DOHH2 (cell line): Measurements from ENCODE around the gene ZMYM1.

ENCODE experiments used
- H3F3A ChIP-seq: fragments of 200-600 bp; sonication (generic), shearing (Covaris generic); 2 replicates; pipeline ENCODE4 v1.6.0; 2016; ENCODE audit warnings: antibody characterized with exemption, mild to moderate bottlenecking; ENCODE audit not compliant: control insufficient read depth, insufficient read depth
- H3K27ac ChIP-seq: fragments of 200-600 bp; sonication (generic); 2 replicates; pipeline ENCODE4 v1.5.1; 2014; ENCODE audit warnings: low read depth, mild to moderate bottlenecking, low read length, moderate library complexity
- H3K27me3 ChIP-seq: fragments of 200-600 bp; sonication (generic); 2 replicates; pipeline ENCODE4 v1.6.1; 2014; ENCODE audit warnings: mild to moderate bottlenecking, low read length, mixed read lengths; ENCODE audit not compliant: control insufficient read depth
- H3K36me3 ChIP-seq: fragments of 200-600 bp; sonication (generic); 2 replicates; pipeline ENCODE4 v1.6.1; 2014; ENCODE audit warnings: mild to moderate bottlenecking, low read length, moderate library complexity, mixed read lengths; ENCODE audit not compliant: control insufficient read depth
- H3K4me1 ChIP-seq: fragments of 200-600 bp; sonication (generic); 2 replicates; pipeline ENCODE4 v1.6.1; 2014; ENCODE audit warnings: mild to moderate bottlenecking, low read length, mixed read lengths; ENCODE audit not compliant: control insufficient read depth
- H3K4me2 ChIP-seq: fragments of 200-600 bp; sonication (generic); 2 replicates; pipeline ENCODE4 v1.6.0; 2014; ENCODE audit warnings: mild to moderate bottlenecking, low read length, moderate library complexity
- H3K4me3 ChIP-seq: fragments of 200-600 bp; sonication (generic); 2 replicates; pipeline ENCODE4 v1.5.1; 2014; ENCODE audit warnings: mild to moderate bottlenecking, low read length, mixed read lengths
- H3K79me2 ChIP-seq: fragments of 200-600 bp; sonication (generic); 2 replicates; pipeline ENCODE4 v1.6.1; 2014; ENCODE audit warnings: mild to moderate bottlenecking, low read length, mixed read lengths; ENCODE audit not compliant: control insufficient read depth
- H3K9me2 ChIP-seq: fragments of 200-600 bp; sonication (generic); replicated peaks from 2 replicates; pipeline ENCODE4 v1.6.1; 2014; ENCODE audit warnings: mild to moderate bottlenecking, low read length, mixed read lengths; ENCODE audit not compliant: control insufficient read depth
- H3K9me3 ChIP-seq: fragments of 200-600 bp; sonication (generic); 2 replicates; pipeline ENCODE4 v1.6.1; 2014; ENCODE audit warnings: antibody characterized with exemption, low read length, mixed read lengths; ENCODE audit not compliant: control insufficient read depth, insufficient read depth
- H4K20me1 ChIP-seq: fragments of 200-600 bp; sonication (generic); 2 replicates; pipeline ENCODE4 v1.6.0; 2014; ENCODE audit warnings: low read depth, mild to moderate bottlenecking, antibody characterized with exemption, low read length, moderate library complexity; ENCODE audit not compliant: control insufficient read depth, insufficient read depth
- EZH2phosphoT487 ChIP-seq: fragments of 200-600 bp; sonication (generic); IDR thresholded peaks from 2 replicates; pipeline ENCODE4 v1.6.1; 2017; ENCODE audit warnings: borderline replicate concordance, mild to moderate bottlenecking, antibody characterized with exemption, low read length, moderate library complexity, mixed read lengths
- TF ChIP-seq, protein P1 (sequence below): fragments of 200-600 bp; sonication (generic); IDR thresholded peaks from one replicate; pipeline ENCODE4 v1.5.1; 2014; ENCODE audit warnings: antibody characterized with exemption, mild to moderate bottlenecking, low read depth, low read length; ENCODE audit not compliant: poor library complexity, severe bottlenecking

The ZMYM1 gene

DNA sequence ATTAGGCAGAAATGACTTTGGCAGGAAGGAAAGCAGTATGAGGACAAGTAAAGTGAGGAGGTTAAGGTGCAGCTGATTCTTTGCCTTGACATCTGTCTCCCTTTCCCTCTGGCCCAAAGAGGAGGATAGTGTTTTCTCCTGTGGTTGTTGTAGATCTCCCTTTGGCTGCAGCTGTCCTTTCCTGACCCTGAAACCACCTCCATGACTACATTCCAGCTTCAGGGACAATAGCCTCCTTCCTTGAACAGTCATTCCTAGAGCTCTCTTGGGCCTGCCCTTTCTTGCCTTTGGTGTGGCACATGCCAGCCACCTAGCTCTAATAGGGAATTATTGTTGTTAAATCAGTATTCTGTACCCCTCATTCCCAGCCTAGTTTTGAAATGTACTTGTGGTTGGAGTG, 6.2 kb downstream of the ZMYM1 start:
- Histone ChIP-seq H3K27me3 (no peaks in the 10 kb centered on the region), H3K4me2 (no peak overlapping the region), H3F3A (no peaks in the 10 kb centered on the region), H3K27ac (no peak overlapping the region), H4K20me1 (no peaks in the 10 kb centered on the region), H3K79me2 (peaks cover 80% of the 10 kb centered on the region), H3K36me3 (peaks cover 3% of the 10 kb centered on the region; the same call in 1 of the 2 replicates), H3K4me1 (peaks cover 6% of the 10 kb centered on the region), H3K4me3 (no peak overlapping the region), H3K9me3 (no peaks in the 10 kb centered on the region), H3K9me2 (no peaks in the 10 kb centered on the region)
- no peak for TF ChIP-seq EZH2phosphoT487
- TF ChIP-seq, protein P1, sequence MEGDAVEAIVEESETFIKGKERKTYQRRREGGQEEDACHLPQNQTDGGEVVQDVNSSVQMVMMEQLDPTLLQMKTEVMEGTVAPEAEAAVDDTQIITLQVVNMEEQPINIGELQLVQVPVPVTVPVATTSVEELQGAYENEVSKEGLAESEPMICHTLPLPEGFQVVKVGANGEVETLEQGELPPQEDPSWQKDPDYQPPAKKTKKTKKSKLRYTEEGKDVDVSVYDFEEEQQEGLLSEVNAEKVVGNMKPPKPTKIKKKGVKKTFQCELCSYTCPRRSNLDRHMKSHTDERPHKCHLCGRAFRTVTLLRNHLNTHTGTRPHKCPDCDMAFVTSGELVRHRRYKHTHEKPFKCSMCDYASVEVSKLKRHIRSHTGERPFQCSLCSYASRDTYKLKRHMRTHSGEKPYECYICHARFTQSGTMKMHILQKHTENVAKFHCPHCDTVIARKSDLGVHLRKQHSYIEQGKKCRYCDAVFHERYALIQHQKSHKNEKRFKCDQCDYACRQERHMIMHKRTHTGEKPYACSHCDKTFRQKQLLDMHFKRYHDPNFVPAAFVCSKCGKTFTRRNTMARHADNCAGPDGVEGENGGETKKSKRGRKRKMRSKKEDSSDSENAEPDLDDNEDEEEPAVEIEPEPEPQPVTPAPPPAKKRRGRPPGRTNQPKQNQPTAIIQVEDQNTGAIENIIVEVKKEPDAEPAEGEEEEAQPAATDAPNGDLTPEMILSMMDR, result no peak

DNA sequence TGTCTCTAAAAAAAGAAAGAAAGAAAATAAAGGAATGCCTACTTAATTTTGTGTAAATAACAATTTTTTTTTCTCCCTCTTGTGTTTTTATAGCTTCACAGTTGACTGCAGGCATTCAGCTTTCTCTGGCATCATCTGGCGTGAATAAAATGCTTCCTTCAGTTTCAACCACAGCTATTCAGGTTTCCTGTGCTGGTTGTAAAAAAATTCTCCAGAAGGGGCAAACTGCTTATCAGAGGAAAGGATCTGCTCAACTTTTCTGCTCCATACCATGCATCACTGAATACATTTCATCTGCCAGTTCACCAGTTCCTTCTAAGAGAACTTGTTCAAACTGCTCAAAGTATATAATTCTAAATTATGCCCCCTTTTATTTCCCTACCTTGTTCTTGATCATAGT, 18.0 kb downstream of the ZMYM1 start:
- Histone ChIP-seq H3K9me3 (no peaks in the 10 kb centered on the region), H3F3A (no peaks in the 10 kb centered on the region), H3K27ac (no peak overlapping the region), H4K20me1 (no peaks in the 10 kb centered on the region), H3K27me3 (no peaks in the 10 kb centered on the region), H3K4me3 (no peak overlapping the region), H3K4me2 (no peak overlapping the region), H3K36me3 (peaks cover 29% of the 10 kb centered on the region), H3K79me2 (no peaks in the 10 kb centered on the region), H3K9me2 (no peaks in the 10 kb centered on the region), H3K4me1 (no peaks in the 10 kb centered on the region)
- no peak for TF ChIP-seq EZH2phosphoT487

DNA sequence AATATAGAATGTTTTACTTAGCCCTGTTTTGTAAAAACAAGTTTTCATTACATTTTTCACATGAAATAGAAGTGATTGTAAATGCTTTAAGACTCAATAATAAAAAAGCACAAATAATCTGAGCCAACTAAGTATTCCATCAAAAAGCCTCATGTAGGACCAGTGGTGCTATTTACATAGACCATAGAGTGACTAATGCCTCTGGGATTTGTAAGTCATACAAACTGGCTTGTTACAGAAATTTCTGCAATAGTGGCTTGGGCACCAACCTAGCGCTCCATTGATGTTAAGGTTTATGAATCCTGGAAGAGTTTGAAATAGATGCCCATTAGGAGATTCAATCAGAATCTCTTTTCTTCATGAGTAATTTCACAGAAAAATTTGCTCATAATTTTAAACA, 31.9 kb downstream of the ZMYM1 start:
- Histone ChIP-seq H3K9me3 (no peaks in the 10 kb centered on the region), H3K27ac (no peak overlapping the region), H3K4me3 (no peak overlapping the region), H3K36me3 (peaks cover 21% of the 10 kb centered on the region), H3K4me1 (no peaks in the 10 kb centered on the region), H3K4me2 (no peak overlapping the region), H3K79me2 (no peaks in the 10 kb centered on the region), H3K9me2 (no peaks in the 10 kb centered on the region), H4K20me1 (no peaks in the 10 kb centered on the region), H3F3A (no peaks in the 10 kb centered on the region), H3K27me3 (no peaks in the 10 kb centered on the region)
- TF ChIP-seq, protein P1, result no peak
- no peak for TF ChIP-seq EZH2phosphoT487

DNA sequence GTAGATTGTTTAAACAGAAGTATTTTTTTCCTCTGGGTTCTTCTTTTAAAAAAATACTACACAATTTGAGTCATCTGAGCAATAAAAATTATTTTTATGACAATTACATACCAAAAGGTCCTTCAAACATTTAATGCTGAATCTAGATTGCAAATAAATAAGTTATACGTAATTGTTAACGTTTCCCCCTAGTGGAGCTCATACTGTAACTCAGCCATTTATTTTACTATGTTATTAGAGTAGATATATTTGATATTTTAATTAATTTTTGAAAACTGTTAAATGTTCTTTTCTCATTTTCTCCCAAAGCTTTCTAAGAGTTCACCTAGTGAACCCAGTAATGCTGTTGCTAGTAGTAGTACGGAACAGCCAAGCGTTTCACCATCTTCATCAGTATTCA, 33.5 kb downstream of the ZMYM1 start:
- Histone ChIP-seq H3K36me3 (peaks cover 21% of the 10 kb centered on the region), H4K20me1 (no peaks in the 10 kb centered on the region), H3K27ac (no peak overlapping the region), H3K9me3 (no peaks in the 10 kb centered on the region), H3K4me3 (no peak overlapping the region), H3K4me1 (no peaks in the 10 kb centered on the region), H3K4me2 (no peak overlapping the region), H3K27me3 (no peaks in the 10 kb centered on the region), H3F3A (no peaks in the 10 kb centered on the region), H3K79me2 (no peaks in the 10 kb centered on the region), H3K9me2 (no peaks in the 10 kb centered on the region)
- TF ChIP-seq EZH2phosphoT487, result no peak
- TF ChIP-seq, protein P1, result no peak
